GM19324 (cell line): ENCODE results near the gene THEMIS2.
A peak's percentile ranks its signal among the peaks of the same experiment; 100 is the strongest.
"Not testable (repeated sequence)": the region's sequence is repeated elsewhere in the genome, so short reads cannot be mapped to it uniquely, and the experiment has no call there.

Experiments used
- ATAC-seq: cut with Tn5 transposase; IDR thresholded peaks from one replicate; pipeline ENCODE4 v1.9.1; 2021; ENCODE audit warnings: mild to moderate bottlenecking, moderate library complexity; ENCODE audit not compliant: unreplicated experiment, low FRiP score

Gene THEMIS2

GRCh38 chr1:27862671-27863537 is 9.4 kb upstream of the THEMIS2 start:
- peak; percentile 39 for ATAC-seq

- ATAC-seq, result peak; percentile 16
Measured at GRCh38 chr1:27863538-27863915, 8.8 kb upstream of the THEMIS2 start.

GRCh38 chr1:27864264-27864895 is 8.0 kb upstream of the THEMIS2 start:
- ATAC-seq, result no peak

GRCh38 chr1:27865821-27866220 is 6.5 kb upstream of the THEMIS2 start:
- no peak for ATAC-seq

- ATAC-seq, result no peak
Measured at GRCh38 chr1:27868556-27868931, 3.8 kb upstream of the THEMIS2 start.

- no peak for ATAC-seq
Measured at GRCh38 chr1:27868932-27869718, 3.2 kb upstream of the THEMIS2 start.

- no peak for ATAC-seq
Measured at GRCh38 chr1:27869719-27870085, 2.6 kb upstream of the THEMIS2 start.

- ATAC-seq, result not testable (repeated sequence)
Measured at GRCh38 chr1:27871076-27871475, 1.3 kb upstream of the THEMIS2 start.

- ATAC-seq, result no peak
Measured at GRCh38 chr1:27872802-27873551, 633 bp downstream of the THEMIS2 start.

- no peak for ATAC-seq
Measured at GRCh38 chr1:27873671-27874384, 1.5 kb downstream of the THEMIS2 start.

- no peak for ATAC-seq
Measured at GRCh38 chr1:27876341-27877114, 4.2 kb downstream of the THEMIS2 start.

- no peak for ATAC-seq
Measured at GRCh38 chr1:27877115-27877416, 4.7 kb downstream of the THEMIS2 start.

GRCh38 chr1:27878039-27878438 is 5.7 kb downstream of the THEMIS2 start:
- ATAC-seq, result no peak

GRCh38 chr1:27878787-27879335 is 6.5 kb downstream of the THEMIS2 start:
- ATAC-seq, result no peak

- ATAC-seq, result no peak
Measured at GRCh38 chr1:27879374-27880082, 7.2 kb downstream of the THEMIS2 start.

GRCh38 chr1:27882543-27882903 is 10.2 kb downstream of the THEMIS2 start:
- no peak for ATAC-seq

- ATAC-seq, result no peak
Measured at GRCh38 chr1:27883536-27883935, 11.2 kb downstream of the THEMIS2 start.
